Thyroid gland (tissue), 4 donors: Measurements from ENCODE around the gene HIVEP3. TPM values are rescaled to one million over a fixed set of nuclear protein-coding genes. Genes with fewer than 3 reads are reported as not detected.
"Not testable (repeated sequence)": the region's sequence is repeated elsewhere in the genome, so short reads cannot be mapped to it uniquely, and the experiment has no call there.

Experiments
- DNase-seq, 2 donors: peaks; one replicate each; pipeline ENCODE4 v3.0.0-alpha.2; 2019
- H3K27ac ChIP-seq, 3 donors: fragments of 200-600 bp; sonication (generic); 1 replicate in 2 of 3; 2 replicates in 1 of 3; pipeline ENCODE4 v1.5.1; 2016 to 2019; ENCODE audit warnings: mild to moderate bottlenecking in 1 of 3, moderate library complexity in 1 of 3
- H3K27me3 ChIP-seq: fragments of 200-600 bp; sonication (generic); one replicate; pipeline ENCODE4 v1.5.1; 2019
- H3K36me3 ChIP-seq, 2 donors: fragments of 200-600 bp; sonication (generic); one replicate each; pipeline ENCODE4 v1.5.1; 2016 to 2019
- H3K4me1 ChIP-seq, 2 donors: fragments of 200-600 bp; sonication (generic); one replicate each; pipeline ENCODE4 v1.5.1; 2017 to 2019
- H3K4me3 ChIP-seq, 3 donors: fragments of 200-600 bp; sonication (generic); replicated peaks in 1 of 3; 1 replicate in 2 of 3; 2 replicates in 1 of 3; pipeline ENCODE4 v1.5.1; 2016; ENCODE audit warnings: mild to moderate bottlenecking in 1 of 3
- H3K9me3 ChIP-seq: fragments of 200-600 bp; sonication (generic); one replicate; pipeline ENCODE4 v1.5.1; 2017
- POLR2A ChIP-seq, 2 donors: fragments of 450-650 bp; IDR thresholded peaks; one replicate each; pipeline ENCODE4 v1.6.1; 2017; ENCODE audit warnings: antibody characterized with exemption in 2 of 2, mild to moderate bottlenecking in 2 of 2, moderate library complexity in 1 of 2
- WGBS, 2 donors: methylation state at CpG; one replicate each; pipeline ENCODE4 v1.1.5; 2017; 5-methylcytosine and 5-hydroxymethylcytosine counted together
- intact Hi-C: fragments of 100-400 bp; cut with DNase I; formaldehyde crosslinking; loops from one replicate; pipeline ENCODE4 v1.15.1; 2023
- total RNA-seq, 4 donors: library from RNA; depleted of rRNA; stranded (reverse); fragments of >200 nt; gene quantifications; one replicate each; pipeline ENCODE4 v1.2.3, GENCODE V29; 2016
- TF ChIP-seq, protein P1 (sequence below), 6 experiments: fragments of 200-600 bp in 3 of 6; fragments of 450-650 bp in 3 of 6; sonication (generic) in 3 of 6; IDR thresholded peaks; one replicate each; pipeline ENCODE4 v1.5.1; 2016 to 2019; ENCODE audit warnings: antibody characterized with exemption in 6 of 6, mild to moderate bottlenecking in 2 of 6, inconsistent platforms in 1 of 6, moderate library complexity in 1 of 6

Gene HIVEP3
- total RNA-seq, 4 donors from 2014 or later = 9.7 to 13.5 (median 12.5) TPM

DNA sequence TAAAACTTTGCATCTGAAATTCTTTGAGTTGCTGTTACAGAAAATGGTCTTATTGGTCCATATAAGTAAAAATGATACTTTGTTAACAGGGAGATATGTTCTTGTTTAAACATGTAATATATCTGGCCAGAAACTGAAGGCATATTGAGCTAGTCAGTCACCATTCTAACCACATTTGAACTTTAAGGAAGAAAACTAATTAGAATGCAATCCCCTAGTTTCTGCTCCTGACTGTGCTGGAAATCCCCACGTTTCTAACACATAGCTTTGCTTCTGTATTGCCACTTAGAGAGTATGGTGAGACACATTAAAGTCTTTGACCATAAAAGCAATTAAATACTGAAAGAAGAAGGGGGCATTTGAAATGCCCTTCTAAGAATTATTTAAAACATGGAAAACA lies 32.1 kb upstream of the HIVEP3 start:
- TF ChIP-seq, protein P1, sequence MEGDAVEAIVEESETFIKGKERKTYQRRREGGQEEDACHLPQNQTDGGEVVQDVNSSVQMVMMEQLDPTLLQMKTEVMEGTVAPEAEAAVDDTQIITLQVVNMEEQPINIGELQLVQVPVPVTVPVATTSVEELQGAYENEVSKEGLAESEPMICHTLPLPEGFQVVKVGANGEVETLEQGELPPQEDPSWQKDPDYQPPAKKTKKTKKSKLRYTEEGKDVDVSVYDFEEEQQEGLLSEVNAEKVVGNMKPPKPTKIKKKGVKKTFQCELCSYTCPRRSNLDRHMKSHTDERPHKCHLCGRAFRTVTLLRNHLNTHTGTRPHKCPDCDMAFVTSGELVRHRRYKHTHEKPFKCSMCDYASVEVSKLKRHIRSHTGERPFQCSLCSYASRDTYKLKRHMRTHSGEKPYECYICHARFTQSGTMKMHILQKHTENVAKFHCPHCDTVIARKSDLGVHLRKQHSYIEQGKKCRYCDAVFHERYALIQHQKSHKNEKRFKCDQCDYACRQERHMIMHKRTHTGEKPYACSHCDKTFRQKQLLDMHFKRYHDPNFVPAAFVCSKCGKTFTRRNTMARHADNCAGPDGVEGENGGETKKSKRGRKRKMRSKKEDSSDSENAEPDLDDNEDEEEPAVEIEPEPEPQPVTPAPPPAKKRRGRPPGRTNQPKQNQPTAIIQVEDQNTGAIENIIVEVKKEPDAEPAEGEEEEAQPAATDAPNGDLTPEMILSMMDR (IDR thresholded peaks at IDR 0.05) = no peak
- TF ChIP-seq POLR2A (IDR thresholded peaks at IDR 0.05) = no peak
- 67 to 73% methylated on average over 1 of the region's 1 CpG for WGBS, 2 donors
- Histone ChIP-seq H3K9me3 (no peaks in the 10 kb centered on the region), H3K36me3 (no peaks in the 10 kb centered on the region), H3K4me3 (no peak overlapping the region), H3K27me3 (no peaks in the 10 kb centered on the region), H3K27ac (no peak overlapping the region), H3K4me1 (no peaks in the 10 kb centered on the region)
- DNase-seq = no peak
- intact Hi-C loops = no loop called here

DNA sequence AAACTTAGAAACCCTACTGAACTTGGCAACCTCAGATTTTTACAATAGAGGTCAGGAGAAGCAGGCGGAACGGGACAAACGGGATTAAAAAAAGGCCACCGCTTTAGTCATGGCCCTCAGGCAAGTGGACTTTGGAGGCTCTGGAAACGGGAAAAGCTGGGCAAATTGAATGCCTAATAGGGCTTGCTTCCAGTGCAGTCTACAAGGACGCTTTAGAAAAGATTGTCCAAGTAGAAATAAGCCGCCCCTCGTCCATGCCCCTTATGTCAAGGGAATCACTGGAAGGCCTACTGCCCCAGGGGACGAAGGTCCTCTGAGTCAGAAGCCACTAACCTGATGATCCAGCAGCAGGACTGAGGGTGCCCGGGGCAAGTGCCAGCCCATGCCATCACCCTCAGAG lies 27.2 kb upstream of the HIVEP3 start:
- H3K27ac ChIP-seq, DNase-seq, H3K9me3 ChIP-seq, H3K36me3 ChIP-seq, intact Hi-C loops, H3K4me1 ChIP-seq, H3K4me3 ChIP-seq, H3K27me3 ChIP-seq: not testable (repeated sequence)
- WGBS, 2 donors = 96% methylated on average over 10 of the region's 10 CpGs

DNA sequence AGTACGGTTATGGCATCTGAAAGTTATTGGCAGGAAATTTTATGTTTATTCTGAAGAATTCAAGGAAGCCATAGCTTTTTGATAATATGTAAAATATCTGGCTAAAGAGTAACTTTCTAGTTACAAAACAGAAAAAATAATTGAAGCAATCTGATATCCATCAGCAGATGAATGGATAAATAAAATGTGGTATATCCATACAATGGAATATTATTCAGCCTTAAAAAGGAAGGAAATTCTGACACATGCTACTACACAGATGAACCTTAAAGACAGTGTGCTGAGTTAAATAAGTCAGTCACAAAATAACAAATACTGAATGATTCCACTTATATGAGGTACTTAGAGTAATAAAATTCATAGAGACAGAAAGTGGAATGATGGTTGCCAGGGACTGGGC lies 25.0 kb upstream of the HIVEP3 start:
- Histone ChIP-seq H3K9me3 (no peaks in the 10 kb centered on the region), H3K27me3 (no peaks in the 10 kb centered on the region), H3K4me3 (no peak overlapping the region), H3K36me3 (no peaks in the 10 kb centered on the region), H3K4me1 (no peaks in the 10 kb centered on the region), H3K27ac (no peak overlapping the region)
- intact Hi-C loops = no loop called here
- 96 to 100% methylated on average over 1 of the region's 1 CpG for WGBS, 2 donors
- DNase-seq = no peak
- TF ChIP-seq, protein P1 (IDR thresholded peaks at IDR 0.05) = no peak
- TF ChIP-seq POLR2A (IDR thresholded peaks at IDR 0.05) = no peak

DNA sequence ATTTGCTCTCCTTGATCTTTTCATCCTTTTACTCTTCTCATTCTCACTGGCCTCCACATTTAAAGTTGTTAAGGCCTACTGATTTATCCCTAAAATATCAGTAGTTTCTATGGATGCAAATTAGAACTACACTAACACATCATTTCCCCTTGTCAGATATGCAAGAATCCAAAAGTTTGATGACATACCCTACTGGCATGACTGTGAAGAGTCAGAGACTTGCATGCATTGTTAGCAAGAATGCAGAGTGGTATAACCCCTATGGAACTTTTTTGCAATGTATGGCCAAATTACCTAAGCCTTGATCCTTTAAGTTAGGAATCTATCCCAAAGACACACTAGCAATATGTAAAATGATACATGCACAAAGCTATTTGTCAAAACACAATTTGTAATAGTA lies 23.6 kb upstream of the HIVEP3 start:
- TF ChIP-seq POLR2A (IDR thresholded peaks at IDR 0.05) = no peak
- TF ChIP-seq, protein P1 (IDR thresholded peaks at IDR 0.05) = no peak
- H3K36me3 ChIP-seq = no peaks in the 10 kb centered on the region
- no peaks in the 10 kb centered on the region for H3K27me3 ChIP-seq
- DNase-seq = no peak
- H3K4me1 ChIP-seq = no peaks in the 10 kb centered on the region
- H3K4me3 ChIP-seq = no peak overlapping the region
- intact Hi-C loops = no loop called here
- no peaks in the 10 kb centered on the region for H3K9me3 ChIP-seq
- no peak overlapping the region for H3K27ac ChIP-seq

DNA sequence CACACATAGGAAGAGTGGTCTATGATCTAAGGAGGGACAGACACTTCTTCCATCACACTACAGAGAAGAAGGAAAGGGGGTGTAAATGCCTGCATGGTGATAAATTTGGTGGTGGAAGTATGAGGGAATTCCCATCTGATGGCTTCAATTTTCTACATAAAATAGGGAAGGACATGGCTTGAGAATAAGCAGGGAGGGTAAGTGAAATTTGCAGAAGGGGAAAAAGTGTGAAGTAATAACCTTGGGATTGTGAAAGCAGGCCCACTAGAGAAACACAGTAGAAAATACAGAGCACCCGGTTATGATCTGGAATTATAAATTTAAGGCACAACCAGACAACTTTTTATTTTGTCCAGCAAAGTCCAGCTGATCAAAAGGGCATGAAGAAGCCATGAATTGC lies 22.7 kb upstream of the HIVEP3 start:
- DNase-seq = no peak
- no peak overlapping the region for H3K4me3 ChIP-seq
- H3K4me1 ChIP-seq = no peaks in the 10 kb centered on the region
- TF ChIP-seq, protein P1 (IDR thresholded peaks at IDR 0.05) = no peak
- no peak for TF ChIP-seq POLR2A (IDR thresholded peaks at IDR 0.05)
- no peaks in the 10 kb centered on the region for H3K36me3 ChIP-seq
- H3K27me3 ChIP-seq = no peaks in the 10 kb centered on the region
- 86 to 91% methylated on average over 1 of the region's 1 CpG for WGBS, 2 donors
- no peaks in the 10 kb centered on the region for H3K9me3 ChIP-seq
- H3K27ac ChIP-seq = no peak overlapping the region
- intact Hi-C loops = no loop called here

DNA sequence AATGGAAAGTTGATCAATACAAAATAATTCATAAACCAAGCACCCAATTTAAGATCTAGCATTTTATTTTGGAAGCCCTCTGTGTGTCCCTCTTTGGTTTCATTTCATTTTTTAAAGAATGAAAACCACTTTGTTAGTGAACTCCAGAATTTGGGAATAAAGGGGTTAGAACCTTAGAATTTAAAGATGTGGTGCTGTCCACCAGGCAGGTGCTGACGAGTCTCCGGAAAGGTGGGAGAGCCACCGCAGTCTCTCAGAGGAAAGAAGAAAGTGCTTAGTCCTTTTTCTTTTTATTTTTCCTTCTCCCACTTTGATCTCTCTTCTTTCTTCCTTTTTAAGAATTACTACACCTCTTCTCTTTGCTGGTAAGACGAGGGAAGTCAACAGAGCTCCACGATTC lies 20.5 kb upstream of the HIVEP3 start:
- H3K27me3 ChIP-seq = no peaks in the 10 kb centered on the region

More for the DNA sequence above, 20.5 kb upstream of the HIVEP3 start:
- no peaks in the 10 kb centered on the region for H3K9me3 ChIP-seq
- H3K36me3 ChIP-seq = no peaks in the 10 kb centered on the region
- H3K27ac ChIP-seq = no peak overlapping the region
- no peak for TF ChIP-seq POLR2A (IDR thresholded peaks at IDR 0.05)
- TF ChIP-seq, protein P1 (IDR thresholded peaks at IDR 0.05) = no peak
- intact Hi-C loops = no loop called here
- H3K4me1 ChIP-seq = no peaks in the 10 kb centered on the region
- DNase-seq = no peak
- WGBS, 2 donors = 74 to 78% methylated on average over 5 of the region's 5 CpGs
- H3K4me3 ChIP-seq = no peak overlapping the region
